K562 (cell line): ENCODE measurements around the gene SSBP2. TPM values are rescaled to one million over a fixed set of nuclear protein-coding genes. Genes with fewer than 3 reads are reported as not detected.

Source experiments
- BCOR ChIP-seq: fragments of 450-650 bp; IDR thresholded peaks from 2 replicates; pipeline ENCODE4 v1.6.1; 2016
- CUX1 ChIP-seq: fragments of 200-800 bp; sonication (Bioruptor generic); IDR thresholded peaks from 2 replicates; pipeline ENCODE4 v1.6.1; 2016; ENCODE audit warnings: missing genetic modification characterization, missing compliant biosample characterization
- EZH2 ChIP-seq: IDR thresholded peaks from 2 replicates; pipeline ENCODE4 v1.6.1; 2012; ENCODE audit warnings: low read depth, mild to moderate bottlenecking, inconsistent platforms, low read length, borderline replicate concordance
- HDAC8 ChIP-seq: fragments of 450-650 bp; IDR thresholded peaks from 2 replicates; pipeline ENCODE4 v1.6.1; 2016; ENCODE audit warnings: mild to moderate bottlenecking, missing genetic modification characterization, moderate library complexity, missing compliant biosample characterization
- TCFL5 ChIP-seq: fragments of 250-450 bp; sonication (Bioruptor Pico); conservative IDR thresholded peaks from 2 replicates; pipeline ENCODE4 v1.6.1; 2021; ENCODE audit warnings: mild to moderate bottlenecking, moderate library complexity, matching md5 sums
- ZNF12 ChIP-seq: sonication (generic); formaldehyde crosslinking; IDR thresholded peaks from 2 replicates; pipeline ENCODE4 v1.4.0; 2020; ENCODE audit warnings: mild to moderate bottlenecking, missing genetic modification reagents
- ZNF124 ChIP-seq: sonication (generic); formaldehyde crosslinking; IDR thresholded peaks from 2 replicates; pipeline ENCODE4 v1.8.1; 2022; ENCODE audit warnings: missing genetic modification reagents
- ZNF699 ChIP-seq: fragments of 250-450 bp; sonication (Bioruptor Pico); IDR thresholded peaks from 2 replicates; pipeline ENCODE4 v1.8.0; 2021; ENCODE audit warnings: mild to moderate bottlenecking, moderate library complexity; ENCODE audit not compliant: insufficient replicate concordance
- polyA plus RNA-seq, 8 experiments: library from polyadenylated mRNA; depleted of rRNA in 4 of 8; stranded (reverse) in 5 of 8; unstranded in 3 of 8; fragments of >200 nt; fragmentation: Nextera tagmentation in 2 of 8; fragmentation: Illumina TruSeq in 1 of 8; extraction: Ambion mirVana in 2 of 8; extraction: Trizol in 1 of 8; gene quantifications; 2 replicates each; pipeline versions ENCODE4 v1.2.1 to v1.2.3, GENCODE V29; 2011 to 2014; ENCODE audit warnings: inconsistent platforms in 1 of 8, missing spikeins in 1 of 8
- total RNA-seq, 7 experiments: library from RNA; depleted of rRNA in 6 of 7; stranded (reverse); fragments of >200 nt in 6 of 7; fragmentation: Illumina TruSeq in 2 of 7; extraction: Trizol in 2 of 7; gene quantifications; 2 replicates each; pipeline versions ENCODE4 v1.2.1 to v1.2.3, GENCODE V29; 2011 to 2021; ENCODE audit warnings: low replicate concordance in 1 of 7

The SSBP2 gene
- total and polyA plus RNA-seq, 9 of the 15 experiments (the other 6 are each of a cell fraction or from before 2014, with no cell fraction given): 22.3 to 133 (median 42.1) TPM

- TF ChIP-seq CUX1 (CRISPR knock-in tag) (no peak), HDAC8 (tag) (no peak), BCOR (no peak), EZH2 (no peak), TCFL5 (CRISPR knock-in tag) (no peak), ZNF699 (CRISPR knock-in tag) (no peak), ZNF124 (no peak), ZNF12 (CRISPR knock-in tag) (no peak)
These were observed 2.3 kb downstream of the SSBP2 start (continued) for GRCh38 chr5:81748556-81748955.
